HG03575 (cell line): ENCODE data around the gene ATRN.
"Not testable (repeated sequence)": the region's sequence is repeated elsewhere in the genome, so short reads cannot be mapped to it uniquely, and the experiment has no call there.

Experiments
- ATAC-seq: cut with Tn5 transposase; IDR thresholded peaks from one replicate; pipeline ENCODE4 v1.9.1; 2021; ENCODE audit not compliant: unreplicated experiment, insufficient number of reproducible peaks, low FRiP score; ENCODE audit errors: extremely low read depth

The ATRN gene

GRCh38 chr20:3611901-3612300, 141.1 kb downstream of the ATRN start:
- no peak for ATAC-seq

DNA sequence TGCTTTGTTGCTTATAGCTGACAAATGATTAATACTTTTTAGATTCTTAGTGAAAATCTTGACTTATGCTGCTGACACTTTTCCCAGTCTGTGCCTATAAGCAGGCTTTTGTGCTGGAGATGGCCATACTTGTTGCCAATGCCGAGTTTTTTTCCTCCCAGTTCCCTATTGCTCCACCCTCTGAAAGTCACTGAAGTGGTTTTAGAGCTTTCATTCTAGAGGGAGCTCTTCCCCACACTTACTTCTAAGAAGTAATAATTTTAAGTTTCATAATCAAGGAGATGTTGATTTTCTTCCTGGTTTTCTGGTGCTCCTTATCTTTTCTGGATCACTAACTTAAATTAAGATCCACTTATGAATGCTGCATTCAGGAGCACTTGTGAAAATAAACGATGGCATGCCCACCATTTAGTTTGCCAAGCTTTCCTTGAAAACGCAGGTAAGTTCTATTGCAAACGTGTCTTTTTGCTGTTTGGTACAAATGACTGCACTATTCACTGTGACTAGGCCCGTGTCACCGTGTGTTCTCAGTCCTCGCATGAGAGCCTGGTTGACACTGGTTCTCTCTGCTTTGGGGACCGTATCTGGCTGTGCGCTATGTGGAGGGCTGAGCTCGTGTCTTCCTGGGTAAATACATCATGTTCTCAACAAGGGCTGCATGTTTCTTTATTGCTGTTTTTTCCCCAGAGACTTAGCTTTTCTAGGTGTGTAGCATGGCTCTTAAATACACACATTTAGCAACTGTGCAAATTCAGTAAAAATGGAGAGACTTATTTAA, 142.2 kb downstream of the ATRN start:
- ATAC-seq, result no peak

DNA sequence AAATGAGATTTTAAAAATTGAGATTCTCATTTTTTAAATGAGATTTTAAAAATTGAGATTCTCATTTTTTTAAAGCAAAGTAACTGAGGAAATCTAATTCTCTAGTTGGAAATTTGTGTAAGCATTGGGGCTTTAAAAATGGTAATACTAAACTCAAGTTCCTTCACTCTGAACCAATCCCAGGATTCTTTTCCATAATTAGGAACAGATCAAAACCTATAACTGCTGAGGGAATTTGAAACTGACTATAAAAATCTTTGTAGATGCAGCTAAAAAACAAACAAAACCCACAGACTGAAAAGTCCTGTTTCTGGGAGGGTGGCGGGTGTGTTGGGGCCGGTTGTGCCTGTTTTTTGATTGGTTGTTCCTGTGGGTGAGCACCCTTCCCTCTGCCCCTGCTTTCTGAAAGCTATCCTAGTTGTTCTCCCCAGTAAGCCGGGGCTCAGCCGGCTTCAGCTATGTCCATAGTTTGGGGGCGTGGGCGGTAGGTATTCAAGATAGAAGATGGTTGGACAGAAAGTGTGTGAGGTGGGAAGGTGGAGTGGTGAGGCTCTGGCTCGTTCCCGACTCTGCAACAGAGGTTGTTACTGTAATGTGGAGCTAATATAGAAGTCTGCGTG, 143.1 kb downstream of the ATRN start:
- no peak for ATAC-seq

- no peak for ATAC-seq
Observed at GRCh38 chr20:3614466-3614865, 143.6 kb downstream of the ATRN start.

DNA sequence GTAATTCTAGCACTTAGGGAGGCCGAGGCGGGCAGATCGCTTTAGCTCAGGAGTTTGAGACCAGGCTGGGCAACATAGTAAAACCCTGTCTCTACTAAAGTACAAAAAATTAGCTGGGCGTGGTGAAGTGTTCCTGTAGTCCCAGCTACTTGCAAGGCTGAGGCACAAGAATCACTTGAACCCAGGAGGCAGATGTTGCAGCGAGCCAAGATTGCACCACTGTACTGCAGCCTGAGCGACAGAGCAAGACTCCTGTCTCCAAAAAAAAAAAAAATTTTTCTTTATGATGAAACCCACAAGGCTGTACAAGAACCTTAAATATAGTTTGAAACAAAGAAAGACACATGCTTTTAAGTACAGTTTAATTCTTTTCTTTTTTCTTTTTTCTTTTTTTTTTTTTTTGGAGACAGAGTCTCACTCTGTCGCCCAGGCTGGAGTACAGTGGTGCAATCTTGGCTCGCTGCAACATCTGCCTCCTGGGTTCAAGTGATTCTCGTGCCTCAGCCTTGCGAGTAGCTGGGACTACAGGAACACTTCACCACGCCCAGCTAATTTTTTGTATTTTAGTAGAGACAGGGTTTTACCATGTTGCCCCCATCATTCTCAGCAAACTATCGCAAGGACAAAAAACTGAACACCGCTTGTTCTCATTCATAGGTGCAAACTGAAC, 144.5 kb downstream of the ATRN start:
- ATAC-seq, result not testable (repeated sequence)

- no peak for ATAC-seq
Observed at GRCh38 chr20:3616250-3616649, 145.4 kb downstream of the ATRN start.

GRCh38 chr20:3621111-3621510, 150.3 kb downstream of the ATRN start:
- no peak for ATAC-seq

DNA sequence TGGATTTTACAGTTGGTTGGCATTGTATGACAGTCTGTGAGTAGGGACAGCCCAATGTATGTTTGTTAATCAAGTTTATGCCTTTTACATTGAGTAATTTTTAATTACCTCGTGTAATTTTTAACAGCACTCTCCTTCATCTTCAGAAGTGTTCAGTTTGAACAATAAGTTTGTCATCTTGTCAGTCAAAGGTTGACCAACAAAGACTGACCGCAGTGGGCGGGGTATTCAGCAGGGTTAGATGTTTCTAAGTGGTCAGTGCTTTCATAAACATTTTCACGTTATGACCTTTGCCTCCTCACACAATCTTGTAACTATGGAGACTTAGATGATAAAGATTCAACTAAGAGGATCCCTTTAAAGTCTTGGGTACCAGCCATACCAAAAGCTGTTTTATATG, 151.6 kb downstream of the ATRN start:
- no peak for ATAC-seq

DNA sequence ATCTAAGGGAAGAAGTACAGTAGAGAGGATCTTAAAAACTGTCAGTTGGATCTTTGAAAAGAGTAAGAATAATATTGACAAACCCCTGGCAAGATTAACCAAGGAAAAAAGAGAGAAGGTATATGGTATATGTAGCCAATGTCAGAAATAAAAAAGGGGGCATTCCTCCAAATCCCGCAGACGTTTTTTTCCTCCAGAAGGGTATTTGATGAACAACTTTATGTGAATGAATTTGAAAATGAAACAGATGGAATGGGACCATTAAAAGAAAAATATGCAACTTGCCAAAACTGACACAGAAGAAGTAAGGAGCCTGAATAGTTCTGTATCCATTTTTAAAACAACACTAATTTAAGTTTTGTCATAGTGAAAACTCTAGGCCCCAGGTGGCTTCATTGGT, 156.7 kb downstream of the ATRN start:
- ATAC-seq, result no peak

DNA sequence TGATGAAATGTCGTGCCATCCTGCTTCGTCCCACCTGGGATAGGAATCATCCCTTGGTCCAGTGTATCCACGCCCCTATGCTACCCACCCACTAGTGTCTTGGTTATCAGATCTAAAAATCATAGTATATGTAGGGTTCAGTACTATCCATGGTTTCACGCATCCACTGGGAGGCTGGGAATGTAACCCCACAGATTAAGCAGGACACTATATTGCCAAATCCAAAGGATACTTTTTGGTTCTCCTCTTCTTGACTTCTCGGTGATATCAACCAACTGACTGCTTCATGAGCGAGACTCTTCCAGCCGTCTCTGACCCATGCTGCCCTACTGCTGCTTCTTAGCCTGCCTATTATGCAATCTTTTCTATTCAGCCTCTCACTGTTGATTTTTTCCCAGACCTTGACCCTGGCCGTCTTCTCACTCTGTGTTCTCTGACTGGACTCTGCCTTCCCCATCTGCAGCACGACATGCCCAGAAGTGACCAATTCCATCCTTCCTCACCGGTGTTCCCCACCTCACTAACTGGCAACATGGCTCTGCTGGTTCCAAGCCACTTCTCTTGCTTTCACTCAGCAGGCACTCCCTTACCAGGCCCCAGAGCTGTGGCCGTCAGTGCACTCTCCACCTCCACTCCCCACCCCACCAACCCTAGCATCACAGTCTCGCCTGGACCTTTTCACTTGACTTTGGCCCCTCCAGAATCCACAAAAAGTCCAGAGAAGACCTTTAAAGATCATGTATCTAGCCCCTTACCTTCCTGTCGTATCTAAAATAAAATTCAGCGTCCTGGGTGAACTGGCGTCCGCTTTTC, 157.9 kb downstream of the ATRN start:
- ATAC-seq, result no peak

- no peak for ATAC-seq
Observed at GRCh38 chr20:3629893-3630292, 159.1 kb downstream of the ATRN start.

DNA sequence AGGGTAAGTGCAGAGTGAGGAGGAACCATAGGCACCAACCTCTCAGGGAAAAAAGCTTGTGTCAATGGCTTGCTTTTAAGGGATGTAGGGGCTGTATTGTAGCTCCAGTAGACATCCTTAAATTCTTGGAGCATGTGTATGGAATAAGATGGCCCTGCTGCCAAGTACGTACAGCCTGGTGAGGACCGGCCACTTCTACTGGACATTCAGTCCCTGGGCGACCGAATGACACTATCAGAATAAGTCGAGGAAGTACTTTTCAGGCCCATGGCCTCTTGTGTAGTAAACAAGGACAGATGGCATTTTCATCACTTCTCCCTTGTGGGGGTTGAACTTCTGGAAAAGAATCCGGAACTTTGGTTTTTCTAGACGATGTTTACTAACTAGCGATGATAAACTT, 159.6 kb downstream of the ATRN start:
- no peak for ATAC-seq

DNA sequence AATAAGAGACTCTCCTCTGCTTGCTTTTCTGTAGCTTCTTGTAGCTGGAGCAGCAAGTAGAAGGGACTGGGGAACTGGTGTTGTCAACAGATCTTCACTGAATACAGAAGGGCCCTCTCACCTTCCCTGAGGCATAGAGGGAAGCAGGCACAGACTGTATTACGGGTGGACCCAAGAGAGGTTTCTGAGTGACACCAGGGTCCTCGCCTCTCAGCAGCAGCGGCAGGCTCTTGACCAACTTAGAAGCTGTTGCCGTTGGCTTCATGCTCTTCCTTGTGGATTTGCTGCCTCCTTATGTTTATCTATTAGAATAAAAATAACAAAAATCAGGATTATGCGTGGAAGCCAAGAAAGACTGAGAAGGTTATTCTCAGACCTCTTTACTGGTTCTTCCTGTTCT, 160.7 kb downstream of the ATRN start:
- ATAC-seq, result no peak

DNA sequence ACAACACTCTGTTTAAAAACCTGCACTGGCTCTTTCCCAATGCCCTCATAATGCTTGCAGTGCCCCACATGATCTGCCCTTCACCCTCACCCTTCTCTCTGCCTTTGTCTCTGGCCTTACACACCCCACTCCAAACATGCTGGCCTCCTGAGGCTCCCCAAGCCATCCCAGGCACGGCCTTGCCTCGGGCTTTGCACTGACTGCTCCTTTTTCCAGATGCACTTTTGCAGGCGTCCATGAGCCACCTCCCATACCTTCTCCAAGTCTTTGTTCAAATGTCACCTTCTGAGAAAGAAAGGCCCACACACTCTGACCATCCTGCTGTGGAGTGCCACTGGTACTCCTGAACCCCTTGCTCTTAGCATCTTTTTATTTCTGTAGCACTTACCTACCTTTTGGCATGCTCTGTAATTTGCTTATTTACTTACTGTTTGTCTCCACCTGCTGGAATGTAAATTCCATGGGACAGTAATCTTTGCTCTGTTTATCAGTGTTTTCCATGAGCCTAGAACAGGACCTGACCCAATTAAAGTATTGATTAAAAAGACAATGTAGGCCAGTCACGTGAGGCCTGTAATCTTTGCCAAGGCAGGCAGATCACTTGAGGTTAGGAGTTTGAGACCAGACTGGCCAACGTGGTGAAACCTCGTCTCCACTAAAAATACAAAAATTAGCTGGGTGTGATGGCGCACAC, 161.6 kb downstream of the ATRN start:
- no peak for ATAC-seq

DNA sequence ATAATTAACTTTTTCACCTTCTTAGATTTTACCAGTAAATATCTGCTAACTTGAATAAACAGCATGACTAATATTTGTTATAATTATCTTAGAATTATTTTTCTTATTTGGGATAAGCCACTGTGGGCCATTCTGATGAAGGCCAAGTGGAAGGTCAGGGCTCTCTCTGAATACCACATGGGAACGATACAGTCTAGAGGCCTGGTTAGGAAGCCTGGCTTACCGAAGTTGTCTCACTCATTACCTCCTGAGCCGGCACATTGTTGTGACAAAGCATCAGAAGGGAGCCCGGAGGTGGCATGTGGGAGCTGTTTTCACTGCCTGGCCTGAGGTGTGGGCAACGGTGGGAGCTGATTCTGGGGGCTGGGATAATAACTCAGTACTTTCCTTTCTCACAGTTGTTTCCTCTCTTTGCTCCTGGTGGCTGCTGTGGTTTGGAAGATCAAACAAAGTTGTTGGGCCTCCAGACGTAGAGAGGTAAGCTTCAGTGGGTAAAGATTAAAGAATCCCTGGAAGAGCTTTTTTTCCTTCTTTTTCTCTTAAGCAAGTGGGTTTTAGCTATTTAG, 163.2 kb downstream of the ATRN start:
- no peak for ATAC-seq

- ATAC-seq, result no peak
Observed at GRCh38 chr20:3635346-3635745, 164.5 kb downstream of the ATRN start.

DNA sequence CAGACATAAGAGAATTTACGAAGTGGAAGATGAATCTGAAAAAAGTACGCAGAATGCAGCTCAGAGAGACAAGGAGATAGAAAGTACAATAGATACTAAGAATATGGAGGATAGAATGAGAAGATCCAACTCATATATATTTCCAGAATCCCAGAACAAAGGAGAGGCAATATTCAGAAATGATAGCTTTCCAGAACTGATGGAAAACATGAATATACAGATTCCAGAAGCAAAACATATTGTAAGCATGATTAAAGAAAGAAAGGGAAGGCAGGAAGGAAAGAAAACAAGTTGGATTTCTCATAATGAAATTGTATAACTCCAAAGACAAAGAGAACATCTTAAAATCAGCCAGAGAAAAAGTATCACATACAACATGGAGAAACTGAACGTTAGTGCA, 169.4 kb downstream of the ATRN start:
- ATAC-seq, result no peak

- ATAC-seq, result no peak
Observed at GRCh38 chr20:3645309-3646066, 174.7 kb downstream of the ATRN start.
